DLD1 (cell line): ENCODE data around the gene MINK1.
"Not testable (repeated sequence)": the region's sequence is repeated elsewhere in the genome, so short reads cannot be mapped to it uniquely, and the experiment has no call there.

Experiments used
- in situ Hi-C: cut with HindIII; loops from 2 replicates; pipeline ENCODE4 v1.10.0; 2017; ENCODE audit warnings: low sequenced_read_pairs

Gene MINK1

GRCh38 chr17:4869058-4869998 is 36.2 kb downstream of the MINK1 start:
- in situ Hi-C loops = not testable (repeated sequence)

GRCh38 chr17:4870855-4871254 is 37.7 kb downstream of the MINK1 start:
- in situ Hi-C loops = no loop called here

DNA sequence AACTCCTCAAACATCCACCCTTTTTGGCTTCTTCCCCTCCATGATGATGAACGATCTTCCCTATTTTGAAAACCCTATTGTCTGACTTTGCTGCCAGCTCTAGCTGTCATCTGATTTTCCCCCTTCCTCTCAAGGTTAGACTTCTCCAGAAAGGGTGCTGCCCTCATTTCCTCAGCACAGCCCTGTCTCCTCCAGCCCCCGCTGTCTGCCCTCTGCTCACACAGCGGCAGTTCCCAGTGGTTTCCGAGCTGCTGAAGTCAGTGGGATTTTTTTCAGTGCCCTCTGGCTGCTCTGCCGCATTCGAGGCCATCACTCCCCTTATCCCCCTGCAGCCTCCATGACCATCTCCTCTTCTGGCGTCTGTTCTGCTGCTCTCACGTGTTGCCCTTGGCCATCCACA is 39.6 kb downstream of the MINK1 start:
- in situ Hi-C loops = no loop called here

DNA sequence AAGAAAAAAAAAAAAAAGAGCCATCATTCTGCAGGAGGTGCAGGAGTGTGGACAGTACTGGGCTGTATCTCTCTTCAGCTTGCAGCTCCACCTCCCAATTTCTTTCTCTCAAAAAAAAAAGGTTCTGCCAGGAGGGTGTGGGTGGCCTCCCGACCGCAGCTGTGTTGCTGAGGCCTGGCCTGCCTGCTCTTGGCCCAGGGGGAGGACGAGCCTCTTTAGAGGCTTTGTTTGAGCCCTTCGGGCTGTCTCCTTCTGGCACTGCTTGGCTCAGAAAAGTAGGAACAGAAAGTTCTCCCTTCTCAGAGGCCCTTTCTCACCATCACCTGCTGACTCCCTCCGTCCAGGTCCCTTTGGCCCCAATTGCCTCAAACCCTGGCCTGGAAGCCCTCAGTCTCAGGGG is 43.9 kb downstream of the MINK1 start:
- in situ Hi-C loops = no loop called here

DNA sequence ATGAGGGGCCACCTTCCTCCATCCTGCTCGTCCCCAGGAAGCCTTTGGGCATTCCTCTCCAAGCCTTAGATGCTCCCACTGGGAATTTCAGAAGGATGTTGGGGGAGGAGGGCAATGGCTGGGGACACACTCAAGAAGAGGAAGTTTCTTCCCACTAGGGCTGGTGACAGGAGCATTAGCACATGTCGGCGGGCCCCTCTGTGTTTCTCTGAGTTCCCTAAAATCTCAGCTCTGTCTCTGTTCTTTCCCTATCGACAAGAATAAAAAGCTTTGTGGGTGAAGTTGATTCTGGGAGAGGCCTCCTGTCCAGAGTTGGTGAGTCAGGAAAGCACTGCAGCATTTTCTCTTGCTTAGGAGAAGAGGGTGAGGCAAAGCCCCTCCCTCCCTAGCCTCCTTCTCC is 46.5 kb downstream of the MINK1 start:
- in situ Hi-C loops = no loop called here

- in situ Hi-C loops = no loop called here
Observed at GRCh38 chr17:4880857-4881256, 47.7 kb downstream of the MINK1 start.

DNA sequence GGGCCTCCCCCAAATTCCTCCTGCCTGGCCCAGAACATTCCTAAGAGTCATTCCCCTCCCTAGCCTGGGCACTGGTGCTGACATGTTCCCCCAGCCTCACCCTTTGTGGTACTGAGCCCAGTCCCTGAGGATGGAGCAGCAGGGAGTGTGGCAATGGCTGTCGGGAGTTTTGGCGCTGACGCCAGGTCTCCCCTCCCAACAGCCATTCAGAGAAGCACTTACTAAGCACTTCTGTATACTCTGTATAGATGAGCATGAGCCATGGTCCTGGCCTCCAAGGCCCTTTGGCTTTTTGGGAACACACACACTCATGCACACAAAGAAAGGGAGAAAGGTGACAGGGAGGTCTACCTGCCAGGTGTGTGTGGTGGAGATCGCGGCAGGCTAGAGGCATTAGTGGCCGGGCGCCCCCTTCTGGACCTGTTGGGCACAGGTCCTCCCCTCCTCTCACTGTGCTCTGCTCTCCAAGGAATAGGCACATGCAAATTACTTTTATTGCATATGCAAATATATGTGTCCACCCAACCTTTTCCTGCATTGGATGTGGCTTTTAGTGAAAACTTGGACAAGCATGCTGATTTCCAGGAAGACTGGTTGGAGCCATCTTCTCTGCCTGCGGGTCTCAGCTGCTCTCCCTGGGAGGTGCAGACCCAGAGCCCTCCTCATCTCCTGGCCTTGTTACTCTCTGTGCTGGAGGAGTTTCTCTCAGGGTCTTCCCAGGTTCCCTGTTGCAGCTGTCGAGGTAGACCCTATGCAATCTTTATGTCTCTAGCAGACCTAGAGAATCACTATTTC is 48.8 kb downstream of the MINK1 start:
- in situ Hi-C loops = no loop called here

GRCh38 chr17:4884489-4884888 is 51.3 kb downstream of the MINK1 start:
- in situ Hi-C loops = no loop called here

DNA sequence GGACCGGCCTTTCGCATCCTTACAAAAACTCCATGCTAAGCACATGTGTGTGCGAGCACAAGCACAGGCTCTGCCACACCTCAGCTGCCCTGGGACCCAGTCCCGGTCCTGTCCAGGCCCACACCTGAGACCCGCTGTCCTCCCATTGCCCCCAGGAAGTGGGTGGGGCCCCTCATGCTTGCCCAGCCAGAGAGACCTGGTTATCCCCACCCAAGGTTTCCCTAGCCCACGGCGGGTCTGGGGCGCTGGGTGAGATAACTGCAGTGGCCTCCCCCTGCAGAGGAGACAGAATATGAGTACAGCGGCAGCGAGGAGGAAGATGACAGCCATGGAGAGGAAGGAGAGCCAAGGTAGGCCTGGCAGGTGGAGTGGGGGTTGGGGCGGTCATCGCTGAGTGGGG is 53.7 kb downstream of the MINK1 start:
- in situ Hi-C loops = no loop called here

- in situ Hi-C loops = no loop called here
Observed at GRCh38 chr17:4887581-4887980, 54.4 kb downstream of the MINK1 start.

DNA sequence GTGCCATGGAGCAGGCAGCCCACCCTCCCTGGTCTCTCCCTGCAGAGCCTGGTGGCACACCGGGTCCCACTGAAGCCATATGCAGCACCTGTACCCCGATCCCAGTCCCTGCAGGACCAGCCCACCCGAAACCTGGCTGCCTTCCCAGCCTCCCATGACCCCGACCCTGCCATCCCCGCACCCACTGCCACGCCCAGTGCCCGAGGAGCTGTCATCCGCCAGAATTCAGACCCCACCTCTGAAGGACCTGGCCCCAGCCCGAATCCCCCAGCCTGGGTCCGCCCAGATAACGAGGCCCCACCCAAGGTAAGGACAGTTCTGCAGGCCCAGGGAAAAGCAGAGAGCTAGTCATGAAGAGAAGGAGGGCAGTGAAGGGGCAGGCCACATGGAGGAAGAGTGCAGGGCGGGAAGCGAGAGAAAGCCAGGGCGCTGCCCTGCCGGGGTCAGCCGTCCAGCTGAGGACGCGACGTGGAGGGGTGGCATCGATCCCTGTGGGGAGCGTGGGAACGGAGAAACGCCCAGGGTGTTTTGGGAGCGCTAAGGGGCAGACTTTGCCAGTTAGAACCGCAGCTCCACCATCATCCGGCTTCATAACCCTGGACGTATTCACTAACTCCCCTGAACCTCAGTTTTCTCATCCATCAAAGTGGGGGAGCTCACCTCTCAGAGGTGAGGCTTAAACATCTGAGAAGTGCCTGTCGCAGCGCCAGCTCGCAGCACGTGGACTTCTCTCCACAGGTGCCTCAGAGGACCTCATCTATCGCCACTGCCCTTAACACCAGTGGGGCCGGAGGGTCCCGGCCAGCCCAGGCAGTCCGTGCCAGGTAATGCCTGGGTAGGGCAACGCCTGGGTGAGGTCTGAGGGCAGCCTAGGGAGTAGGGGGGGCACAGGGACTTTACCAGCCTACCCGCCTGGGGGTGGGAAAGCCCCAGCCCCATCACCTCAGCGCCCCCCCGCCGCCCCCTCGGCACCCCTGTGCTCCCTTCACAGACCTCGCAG is 58.6 kb downstream of the MINK1 start:
- in situ Hi-C loops = no loop called here

DNA sequence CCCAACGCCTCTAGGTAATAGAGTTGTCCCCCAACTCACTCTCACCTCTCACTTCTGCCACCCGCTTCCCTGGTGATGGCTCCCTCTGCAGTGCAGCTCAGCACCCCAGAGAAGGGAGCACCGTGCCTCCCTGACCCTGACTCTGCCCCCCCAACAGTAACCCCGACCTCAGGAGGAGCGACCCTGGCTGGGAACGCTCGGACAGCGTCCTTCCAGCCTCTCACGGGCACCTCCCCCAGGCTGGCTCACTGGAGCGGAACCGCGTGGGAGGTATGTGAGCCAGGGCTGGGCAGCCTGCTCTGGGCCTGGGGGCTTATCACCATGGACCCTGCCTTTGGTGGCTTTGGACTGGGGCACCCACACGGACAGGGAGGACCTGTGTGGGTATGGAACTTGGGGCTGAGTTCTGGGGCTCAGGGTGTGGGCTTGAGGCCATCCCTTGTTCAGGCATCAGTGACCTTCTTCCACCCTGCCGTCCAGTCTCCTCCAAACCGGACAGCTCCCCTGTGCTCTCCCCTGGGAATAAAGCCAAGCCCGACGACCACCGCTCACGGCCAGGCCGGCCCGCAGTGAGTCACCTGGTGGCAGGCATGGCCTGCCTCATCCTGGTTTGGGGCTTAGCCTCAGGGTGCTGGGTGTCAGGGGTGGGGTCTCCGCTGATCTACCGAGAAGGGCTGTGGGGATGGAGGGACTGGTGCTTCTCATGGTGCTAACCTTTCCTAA is 59.5 kb downstream of the MINK1 start:
- in situ Hi-C loops = no loop called here

- in situ Hi-C loops = no loop called here
Observed at GRCh38 chr17:4893272-4893671, 60.1 kb downstream of the MINK1 start.

DNA sequence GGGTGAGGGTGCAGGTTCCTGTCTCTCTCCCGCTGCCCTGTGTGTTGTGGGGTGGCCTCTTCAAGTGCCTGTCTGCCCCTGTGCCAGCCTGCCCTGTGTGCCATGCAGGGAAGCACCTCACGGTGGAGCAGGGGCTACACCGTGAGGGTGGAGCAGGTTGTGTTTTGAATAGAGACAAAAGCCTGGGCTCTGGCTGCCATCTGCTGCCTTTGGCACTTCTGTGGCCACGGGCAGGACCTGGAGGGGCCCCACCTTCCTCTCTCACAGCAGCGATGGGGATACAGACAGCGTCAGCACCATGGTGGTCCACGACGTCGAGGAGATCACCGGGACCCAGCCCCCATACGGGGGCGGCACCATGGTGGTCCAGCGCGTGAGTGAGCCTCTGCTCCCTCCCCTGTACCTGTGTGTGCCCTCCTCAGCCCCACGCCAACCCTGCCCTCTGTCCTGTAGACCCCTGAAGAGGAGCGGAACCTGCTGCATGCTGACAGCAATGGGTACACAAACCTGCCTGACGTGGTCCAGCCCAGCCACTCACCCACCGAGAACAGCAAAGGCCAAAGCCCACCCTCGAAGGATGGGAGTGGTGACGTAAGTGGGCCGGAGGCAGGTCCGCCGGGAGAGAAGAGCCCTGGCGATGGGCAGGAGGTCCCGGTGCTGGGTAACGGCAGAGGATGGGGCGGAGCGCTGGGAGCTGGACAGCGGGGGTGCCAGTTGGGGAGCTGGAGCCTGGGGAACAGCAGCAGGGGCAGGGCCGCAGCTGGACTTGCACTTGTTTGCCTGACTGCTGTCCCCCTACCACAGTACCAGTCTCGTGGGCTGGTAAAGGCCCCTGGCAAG is 60.8 kb downstream of the MINK1 start:
- in situ Hi-C loops = no loop called here

DNA sequence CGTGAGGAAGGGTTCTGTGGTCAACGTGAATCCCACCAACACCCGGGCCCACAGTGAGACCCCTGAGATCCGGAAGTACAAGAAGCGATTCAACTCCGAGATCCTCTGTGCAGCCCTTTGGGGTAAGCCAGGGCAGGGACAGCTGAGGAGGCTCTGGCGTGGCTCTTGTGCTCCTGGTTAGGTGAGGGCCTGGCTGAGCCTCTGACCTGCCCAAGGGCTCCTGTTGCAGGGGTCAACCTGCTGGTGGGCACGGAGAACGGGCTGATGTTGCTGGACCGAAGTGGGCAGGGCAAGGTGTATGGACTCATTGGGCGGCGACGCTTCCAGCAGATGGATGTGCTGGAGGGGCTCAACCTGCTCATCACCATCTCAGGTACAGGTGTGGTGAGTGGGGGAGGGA is 62.0 kb downstream of the MINK1 start:
- in situ Hi-C loops = no loop called here

DNA sequence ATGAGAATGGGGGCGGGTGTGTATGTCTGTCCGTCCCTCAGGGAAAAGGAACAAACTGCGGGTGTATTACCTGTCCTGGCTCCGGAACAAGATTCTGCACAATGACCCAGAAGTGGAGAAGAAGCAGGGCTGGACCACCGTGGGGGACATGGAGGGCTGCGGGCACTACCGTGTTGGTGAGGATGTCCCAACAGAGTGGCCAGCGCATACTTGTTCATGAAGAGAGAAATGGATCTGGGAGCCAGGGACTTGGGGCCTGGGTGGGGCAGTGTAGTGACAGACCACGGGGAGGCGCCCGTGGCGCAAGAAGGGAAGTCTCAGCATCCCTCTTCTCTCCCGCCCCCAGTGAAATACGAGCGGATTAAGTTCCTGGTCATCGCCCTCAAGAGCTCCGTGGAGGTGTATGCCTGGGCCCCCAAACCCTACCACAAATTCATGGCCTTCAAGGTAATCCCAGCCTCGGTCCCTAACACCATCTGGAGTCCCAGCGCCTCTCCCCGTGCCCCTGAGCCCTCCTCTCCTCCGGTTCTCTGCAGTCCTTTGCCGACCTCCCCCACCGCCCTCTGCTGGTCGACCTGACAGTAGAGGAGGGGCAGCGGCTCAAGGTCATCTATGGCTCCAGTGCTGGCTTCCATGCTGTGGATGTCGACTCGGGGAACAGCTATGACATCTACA is 62.7 kb downstream of the MINK1 start:
- in situ Hi-C loops = no loop called here

- in situ Hi-C loops = no loop called here
Observed at GRCh38 chr17:4896332-4897197, 63.4 kb downstream of the MINK1 start.

- in situ Hi-C loops = no loop called here
Observed at GRCh38 chr17:4897198-4897687, 64.1 kb downstream of the MINK1 start.
